Keratinocyte (primary cell): Measurements from ENCODE around the gene DSCAML1.

Source experiments
- EZH2 ChIP-seq: IDR thresholded peaks from one replicate; pipeline ENCODE4 v1.6.1; 2012; ENCODE audit warnings: inconsistent platforms, mild to moderate bottlenecking, low read length, moderate library complexity
- TF ChIP-seq, protein P1 (sequence below), 3 experiments: IDR thresholded peaks in 1 of 3; conservative IDR thresholded peaks in 1 of 3; optimal IDR thresholded peaks in 1 of 3; 2 replicates in 2 of 3; 3 replicates in 1 of 3; pipeline versions ENCODE3 to v1.5.1; 2011; ENCODE audit warnings: low read length in 3 of 3, mild to moderate bottlenecking in 3 of 3, moderate library complexity in 2 of 3, control low read depth in 1 of 3, inconsistent platforms in 1 of 3; ENCODE audit not compliant: insufficient read depth in 2 of 3; ENCODE audit errors: extremely low read depth in 1 of 3

GRCh38 chr11:117618302-117618981 lies 178.6 kb downstream of the DSCAML1 start:
- TF ChIP-seq, protein P1, sequence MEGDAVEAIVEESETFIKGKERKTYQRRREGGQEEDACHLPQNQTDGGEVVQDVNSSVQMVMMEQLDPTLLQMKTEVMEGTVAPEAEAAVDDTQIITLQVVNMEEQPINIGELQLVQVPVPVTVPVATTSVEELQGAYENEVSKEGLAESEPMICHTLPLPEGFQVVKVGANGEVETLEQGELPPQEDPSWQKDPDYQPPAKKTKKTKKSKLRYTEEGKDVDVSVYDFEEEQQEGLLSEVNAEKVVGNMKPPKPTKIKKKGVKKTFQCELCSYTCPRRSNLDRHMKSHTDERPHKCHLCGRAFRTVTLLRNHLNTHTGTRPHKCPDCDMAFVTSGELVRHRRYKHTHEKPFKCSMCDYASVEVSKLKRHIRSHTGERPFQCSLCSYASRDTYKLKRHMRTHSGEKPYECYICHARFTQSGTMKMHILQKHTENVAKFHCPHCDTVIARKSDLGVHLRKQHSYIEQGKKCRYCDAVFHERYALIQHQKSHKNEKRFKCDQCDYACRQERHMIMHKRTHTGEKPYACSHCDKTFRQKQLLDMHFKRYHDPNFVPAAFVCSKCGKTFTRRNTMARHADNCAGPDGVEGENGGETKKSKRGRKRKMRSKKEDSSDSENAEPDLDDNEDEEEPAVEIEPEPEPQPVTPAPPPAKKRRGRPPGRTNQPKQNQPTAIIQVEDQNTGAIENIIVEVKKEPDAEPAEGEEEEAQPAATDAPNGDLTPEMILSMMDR (optimal IDR thresholded peaks at IDR 0.05 in 1 of 3, IDR thresholded peaks at IDR 0.05 in 1 of 3, conservative IDR thresholded peaks at IDR 0.05 in 1 of 3; ENCODE audit: extremely low read depth in 1 of 3, insufficient read depth in 2 of 3, low read length in 3 of 3) = no peak
- TF ChIP-seq EZH2 = no peak
